Measurements from ENCODE around the gene LHB.

DNA sequence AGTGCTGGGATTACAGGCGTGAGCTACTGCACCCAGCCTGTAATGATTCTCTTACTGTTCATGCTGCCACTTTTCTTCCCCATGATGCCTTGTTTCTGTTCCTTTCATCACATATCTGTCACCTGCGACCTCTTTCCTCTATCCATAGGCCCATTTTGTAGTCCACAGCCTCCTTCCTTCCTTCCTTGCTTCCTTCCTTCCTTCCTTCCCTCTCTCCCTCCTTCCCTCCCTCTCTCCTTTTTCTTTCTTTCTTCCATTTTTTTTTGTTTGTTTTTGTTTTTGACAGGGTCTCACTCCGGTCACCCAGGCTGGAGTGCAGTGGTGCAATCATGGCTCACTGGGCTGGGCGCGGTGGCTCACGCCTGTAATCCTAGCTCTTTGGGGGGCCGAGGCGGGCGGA, 28.0 kb downstream of the LHB start:
- TF ChIP-seq, protein P1, sequence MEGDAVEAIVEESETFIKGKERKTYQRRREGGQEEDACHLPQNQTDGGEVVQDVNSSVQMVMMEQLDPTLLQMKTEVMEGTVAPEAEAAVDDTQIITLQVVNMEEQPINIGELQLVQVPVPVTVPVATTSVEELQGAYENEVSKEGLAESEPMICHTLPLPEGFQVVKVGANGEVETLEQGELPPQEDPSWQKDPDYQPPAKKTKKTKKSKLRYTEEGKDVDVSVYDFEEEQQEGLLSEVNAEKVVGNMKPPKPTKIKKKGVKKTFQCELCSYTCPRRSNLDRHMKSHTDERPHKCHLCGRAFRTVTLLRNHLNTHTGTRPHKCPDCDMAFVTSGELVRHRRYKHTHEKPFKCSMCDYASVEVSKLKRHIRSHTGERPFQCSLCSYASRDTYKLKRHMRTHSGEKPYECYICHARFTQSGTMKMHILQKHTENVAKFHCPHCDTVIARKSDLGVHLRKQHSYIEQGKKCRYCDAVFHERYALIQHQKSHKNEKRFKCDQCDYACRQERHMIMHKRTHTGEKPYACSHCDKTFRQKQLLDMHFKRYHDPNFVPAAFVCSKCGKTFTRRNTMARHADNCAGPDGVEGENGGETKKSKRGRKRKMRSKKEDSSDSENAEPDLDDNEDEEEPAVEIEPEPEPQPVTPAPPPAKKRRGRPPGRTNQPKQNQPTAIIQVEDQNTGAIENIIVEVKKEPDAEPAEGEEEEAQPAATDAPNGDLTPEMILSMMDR (conservative IDR thresholded peaks at IDR 0.05; ENCODE audit: low read depth, low read length), result no peak
- no peak for TF ChIP-seq POLR2A (IDR thresholded peaks at IDR 0.05; ENCODE audit: low read depth, low read length)
- no peak for TF ChIP-seq CEBPB (IDR thresholded peaks at IDR 0.05; ENCODE audit: low read depth, low read length)
- TF ChIP-seq SMC3 (IDR thresholded peaks at IDR 0.05; ENCODE audit: low read depth, low read length), result no peak
- TF ChIP-seq, protein P2, sequence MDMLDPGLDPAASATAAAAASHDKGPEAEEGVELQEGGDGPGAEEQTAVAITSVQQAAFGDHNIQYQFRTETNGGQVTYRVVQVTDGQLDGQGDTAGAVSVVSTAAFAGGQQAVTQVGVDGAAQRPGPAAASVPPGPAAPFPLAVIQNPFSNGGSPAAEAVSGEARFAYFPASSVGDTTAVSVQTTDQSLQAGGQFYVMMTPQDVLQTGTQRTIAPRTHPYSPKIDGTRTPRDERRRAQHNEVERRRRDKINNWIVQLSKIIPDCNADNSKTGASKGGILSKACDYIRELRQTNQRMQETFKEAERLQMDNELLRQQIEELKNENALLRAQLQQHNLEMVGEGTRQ (IDR thresholded peaks at IDR 0.05; ENCODE audit: low read depth, low read length), result no peak
- TF ChIP-seq BHLHE40 (IDR thresholded peaks at IDR 0.05; ENCODE audit: low read depth, low read length), result no peak
- no peak for TF ChIP-seq FOS (IDR thresholded peaks at IDR 0.05; ENCODE audit: low read depth, low read length)
- no peak for TF ChIP-seq NFE2L2 (IDR thresholded peaks at IDR 0.05; ENCODE audit: low read depth, low read length)
- TF ChIP-seq, protein P3, sequence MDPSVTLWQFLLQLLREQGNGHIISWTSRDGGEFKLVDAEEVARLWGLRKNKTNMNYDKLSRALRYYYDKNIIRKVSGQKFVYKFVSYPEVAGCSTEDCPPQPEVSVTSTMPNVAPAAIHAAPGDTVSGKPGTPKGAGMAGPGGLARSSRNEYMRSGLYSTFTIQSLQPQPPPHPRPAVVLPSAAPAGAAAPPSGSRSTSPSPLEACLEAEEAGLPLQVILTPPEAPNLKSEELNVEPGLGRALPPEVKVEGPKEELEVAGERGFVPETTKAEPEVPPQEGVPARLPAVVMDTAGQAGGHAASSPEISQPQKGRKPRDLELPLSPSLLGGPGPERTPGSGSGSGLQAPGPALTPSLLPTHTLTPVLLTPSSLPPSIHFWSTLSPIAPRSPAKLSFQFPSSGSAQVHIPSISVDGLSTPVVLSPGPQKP (IDR thresholded peaks at IDR 0.05; ENCODE audit: borderline replicate concordance, low read depth, low read length), result no peak
- no peak for TF ChIP-seq MAFK (IDR thresholded peaks at IDR 0.05; ENCODE audit: low read depth, low read length)

Data from IMR-90 (cell line).